Liver (tissue), 9 donors: ENCODE data around the gene PLB1. TPM values are rescaled to one million over a fixed set of nuclear protein-coding genes. Genes with fewer than 3 reads are reported as not detected.

Experiments
- DNase-seq: peaks from one replicate; pipeline ENCODE4 v3.0.0-alpha.2; 2017; ENCODE audit warnings: low spot score
- H3K27ac ChIP-seq, 2 donors: one replicate each; pipeline ENCODE4 v1.7.0; 2013; ENCODE audit warnings: inconsistent platforms in 2 of 2, low read length in 2 of 2, control low read depth in 1 of 2, low read depth in 1 of 2, mild to moderate bottlenecking in 1 of 2
- H3K27me3 ChIP-seq, 4 donors: one replicate each; pipeline versions ENCODE4 v1.6.1 to v1.7.0; 2013; ENCODE audit warnings: low read length in 3 of 4, inconsistent platforms in 1 of 4, mild to moderate bottlenecking in 1 of 4, moderate library complexity in 1 of 4; ENCODE audit not compliant: control insufficient read depth in 4 of 4, insufficient read depth in 4 of 4
- H3K36me3 ChIP-seq, 4 donors: one replicate each; pipeline versions ENCODE4 v1.6.1 to v1.7.0; 2013; ENCODE audit warnings: low read length in 3 of 4, mild to moderate bottlenecking in 3 of 4, low read depth in 1 of 4, moderate library complexity in 1 of 4; ENCODE audit not compliant: control insufficient read depth in 4 of 4, insufficient read depth in 3 of 4
- H3K4me1 ChIP-seq, 4 donors: one replicate each; pipeline versions ENCODE4 v1.6.1 to v1.7.0; 2013; ENCODE audit warnings: low read length in 3 of 4, mild to moderate bottlenecking in 3 of 4, moderate library complexity in 1 of 4; ENCODE audit not compliant: control insufficient read depth in 4 of 4, insufficient read depth in 4 of 4
- H3K4me3 ChIP-seq, 3 donors: one replicate each; pipeline versions ENCODE4 v1.6.1 to v1.7.0; 2013; ENCODE audit warnings: low read length in 3 of 3, control low read depth in 1 of 3, low read depth in 1 of 3, mild to moderate bottlenecking in 1 of 3
- H3K9ac ChIP-seq, 2 donors: one replicate each; pipeline ENCODE4 v1.7.0; 2013; ENCODE audit warnings: low read length in 2 of 2, mild to moderate bottlenecking in 2 of 2, moderate library complexity in 2 of 2, control low read depth in 1 of 2, low read depth in 1 of 2
- H3K9me3 ChIP-seq, 4 donors: one replicate each; pipeline versions ENCODE4 v1.6.1 to v1.7.0; 2013; ENCODE audit warnings: low read length in 3 of 4; ENCODE audit not compliant: control insufficient read depth in 4 of 4
- EGR1 ChIP-seq, 2 donors: IDR thresholded peaks; 2 replicates each; pipeline ENCODE4 v1.6.1; 2016 to 2018; ENCODE audit warnings: antibody characterized with exemption in 2 of 2, low read depth in 2 of 2
- FOXA1 ChIP-seq: IDR thresholded peaks from 2 replicates; pipeline ENCODE4 v1.6.1; 2016; ENCODE audit warnings: antibody characterized with exemption
- FOXA2 ChIP-seq: IDR thresholded peaks from 2 replicates; pipeline ENCODE4 v1.6.1; 2016; ENCODE audit warnings: antibody characterized with exemption
- GABPA ChIP-seq, 2 donors: IDR thresholded peaks in 1 of 2; conservative IDR thresholded peaks in 1 of 2; 2 replicates each; pipeline ENCODE4 v1.6.1; 2016; ENCODE audit warnings: antibody characterized with exemption in 2 of 2, mild to moderate bottlenecking in 1 of 2, moderate library complexity in 1 of 2
- HNF4A ChIP-seq, 2 donors: conservative IDR thresholded peaks; 2 replicates each; pipeline ENCODE4 v1.6.1; 2016; ENCODE audit warnings: antibody characterized with exemption in 2 of 2, mild to moderate bottlenecking in 2 of 2
- HNF4G ChIP-seq: IDR thresholded peaks from 2 replicates; pipeline ENCODE4 v1.6.1; 2016; ENCODE audit warnings: antibody characterized with exemption
- JUND ChIP-seq, 2 donors: IDR thresholded peaks; 2 replicates each; pipeline ENCODE4 v1.6.1; 2016; ENCODE audit warnings: antibody characterized with exemption in 2 of 2
- NR2F2 ChIP-seq: IDR thresholded peaks from 2 replicates; pipeline ENCODE4 v1.6.1; 2016; ENCODE audit warnings: antibody characterized with exemption
- RAD21 ChIP-seq, 2 donors: IDR thresholded peaks; 2 replicates each; pipeline ENCODE4 v1.6.1; 2016; ENCODE audit warnings: antibody characterized with exemption in 2 of 2, mild to moderate bottlenecking in 2 of 2
- RXRA ChIP-seq, 2 donors: IDR thresholded peaks; 2 replicates each; pipeline ENCODE4 v1.6.1; 2017 to 2018; ENCODE audit warnings: antibody characterized with exemption in 2 of 2, mild to moderate bottlenecking in 1 of 2
- SP1 ChIP-seq: IDR thresholded peaks from 2 replicates; pipeline ENCODE4 v1.6.1; 2018; ENCODE audit warnings: antibody characterized with exemption, mild to moderate bottlenecking
- TAF1 ChIP-seq: conservative IDR thresholded peaks from 2 replicates; pipeline ENCODE4 v1.6.1; 2016; ENCODE audit warnings: antibody characterized with exemption, mild to moderate bottlenecking
- YY1 ChIP-seq: IDR thresholded peaks from 2 replicates; pipeline ENCODE4 v1.6.1; 2016; ENCODE audit warnings: antibody characterized with exemption, mild to moderate bottlenecking
- WGBS: extraction: QIAGEN DNeasy Blood & Tissue Kit; methylation state at CpG from one replicate; pipeline ENCODE4 v1.1.7; 2013; 5-methylcytosine and 5-hydroxymethylcytosine counted together
- polyA plus RNA-seq, 2 donors: library from polyadenylated mRNA; stranded (reverse) in 1 of 2; unstranded in 1 of 2; fragments of 200-250 nt in 1 of 2; fragments of >200 nt in 1 of 2; fragmentation: Nextera tagmentation in 1 of 2; extraction: Ambion mirVana in 1 of 2; gene quantifications; one replicate each; pipeline versions ENCODE4 v1.2.1 to v1.2.3, GENCODE V29; 2013 to 2015
- total RNA-seq, 2 donors: library from RNA; depleted of rRNA; stranded (reverse); fragments of >200 nt; gene quantifications; one replicate each; pipeline ENCODE4 v1.2.3, GENCODE V29; 2014
- TF ChIP-seq, protein P1 (sequence below): IDR thresholded peaks from 2 replicates; pipeline ENCODE4 v1.6.1; 2016; ENCODE audit warnings: antibody characterized with exemption, mild to moderate bottlenecking
- TF ChIP-seq, protein P2 (sequence below): IDR thresholded peaks from 2 replicates; pipeline ENCODE4 v1.6.1; 2016; ENCODE audit warnings: antibody characterized with exemption
- TF ChIP-seq, protein P3 (sequence below): IDR thresholded peaks from 2 replicates; pipeline ENCODE4 v1.6.1; 2016; ENCODE audit warnings: antibody characterized with exemption
- TF ChIP-seq, protein P4 (sequence below): IDR thresholded peaks from 2 replicates; pipeline ENCODE4 v1.6.1; 2016; ENCODE audit warnings: antibody characterized with exemption
- TF ChIP-seq, protein P5 (sequence below): fragments of 150-350 bp; IDR thresholded peaks from 2 replicates; pipeline ENCODE4 v1.5.1; 2017; ENCODE audit warnings: improper control_type of control experiment, low read depth, low read length; ENCODE audit not compliant: missing input control
- donor health status: healthy.
- donor health status: healthy.
- donor health status: healthy.
- donor health status: healthy.
- donor health status: healthy.

Gene PLB1
- total and polyA plus RNA-seq, 4 donors: 0.58 to 4.5 (median 1.6) TPM

DNA sequence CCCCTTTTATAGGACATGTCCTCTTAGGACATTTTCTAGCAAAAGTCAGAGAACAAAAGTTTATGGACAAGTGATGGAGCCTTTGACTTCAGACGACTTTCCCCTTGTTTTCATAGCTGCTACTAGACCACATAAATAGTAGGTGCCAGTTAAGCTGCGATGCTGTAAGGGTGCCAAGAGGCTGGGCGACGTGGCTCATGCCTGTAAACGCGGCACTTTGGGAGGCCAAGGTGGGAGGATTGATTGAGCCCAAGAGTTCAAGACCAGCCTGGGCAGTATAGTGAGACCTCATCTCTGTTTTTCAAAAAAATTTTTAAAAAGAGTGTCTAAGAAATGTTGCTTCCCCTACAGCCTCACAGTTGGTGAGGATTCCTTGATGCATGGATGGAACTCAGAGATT lies 2.2 kb upstream of the PLB1 start:
- no peak for TF ChIP-seq NR2F2
- no peak for TF ChIP-seq EGR1 (IDR thresholded peaks at IDR 0.05; ENCODE audit: low read depth in 2 of 2)
- TF ChIP-seq HNF4G: no peak
- no peak for TF ChIP-seq TAF1
- no peak for TF ChIP-seq RXRA (IDR thresholded peaks at IDR 0.05)
- no peak for TF ChIP-seq FOXA2
- TF ChIP-seq JUND (IDR thresholded peaks at IDR 0.05): no peak
- no peak for TF ChIP-seq GABPA (IDR thresholded peaks at IDR 0.05 in 1 of 2, conservative IDR thresholded peaks at IDR 0.05 in 1 of 2)
- no peak for TF ChIP-seq HNF4A (conservative IDR thresholded peaks at IDR 0.05)
- TF ChIP-seq, protein P1, sequence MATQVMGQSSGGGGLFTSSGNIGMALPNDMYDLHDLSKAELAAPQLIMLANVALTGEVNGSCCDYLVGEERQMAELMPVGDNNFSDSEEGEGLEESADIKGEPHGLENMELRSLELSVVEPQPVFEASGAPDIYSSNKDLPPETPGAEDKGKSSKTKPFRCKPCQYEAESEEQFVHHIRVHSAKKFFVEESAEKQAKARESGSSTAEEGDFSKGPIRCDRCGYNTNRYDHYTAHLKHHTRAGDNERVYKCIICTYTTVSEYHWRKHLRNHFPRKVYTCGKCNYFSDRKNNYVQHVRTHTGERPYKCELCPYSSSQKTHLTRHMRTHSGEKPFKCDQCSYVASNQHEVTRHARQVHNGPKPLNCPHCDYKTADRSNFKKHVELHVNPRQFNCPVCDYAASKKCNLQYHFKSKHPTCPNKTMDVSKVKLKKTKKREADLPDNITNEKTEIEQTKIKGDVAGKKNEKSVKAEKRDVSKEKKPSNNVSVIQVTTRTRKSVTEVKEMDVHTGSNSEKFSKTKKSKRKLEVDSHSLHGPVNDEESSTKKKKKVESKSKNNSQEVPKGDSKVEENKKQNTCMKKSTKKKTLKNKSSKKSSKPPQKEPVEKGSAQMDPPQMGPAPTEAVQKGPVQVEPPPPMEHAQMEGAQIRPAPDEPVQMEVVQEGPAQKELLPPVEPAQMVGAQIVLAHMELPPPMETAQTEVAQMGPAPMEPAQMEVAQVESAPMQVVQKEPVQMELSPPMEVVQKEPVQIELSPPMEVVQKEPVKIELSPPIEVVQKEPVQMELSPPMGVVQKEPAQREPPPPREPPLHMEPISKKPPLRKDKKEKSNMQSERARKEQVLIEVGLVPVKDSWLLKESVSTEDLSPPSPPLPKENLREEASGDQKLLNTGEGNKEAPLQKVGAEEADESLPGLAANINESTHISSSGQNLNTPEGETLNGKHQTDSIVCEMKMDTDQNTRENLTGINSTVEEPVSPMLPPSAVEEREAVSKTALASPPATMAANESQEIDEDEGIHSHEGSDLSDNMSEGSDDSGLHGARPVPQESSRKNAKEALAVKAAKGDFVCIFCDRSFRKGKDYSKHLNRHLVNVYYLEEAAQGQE: no peak
- TF ChIP-seq, protein P2, sequence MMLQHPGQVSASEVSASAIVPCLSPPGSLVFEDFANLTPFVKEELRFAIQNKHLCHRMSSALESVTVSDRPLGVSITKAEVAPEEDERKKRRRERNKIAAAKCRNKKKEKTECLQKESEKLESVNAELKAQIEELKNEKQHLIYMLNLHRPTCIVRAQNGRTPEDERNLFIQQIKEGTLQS: no peak
- TF ChIP-seq, protein P3, sequence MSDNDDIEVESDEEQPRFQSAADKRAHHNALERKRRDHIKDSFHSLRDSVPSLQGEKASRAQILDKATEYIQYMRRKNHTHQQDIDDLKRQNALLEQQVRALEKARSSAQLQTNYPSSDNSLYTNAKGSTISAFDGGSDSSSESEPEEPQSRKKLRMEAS: no peak
- TF ChIP-seq FOXA1: no peak
- TF ChIP-seq, protein P4, sequence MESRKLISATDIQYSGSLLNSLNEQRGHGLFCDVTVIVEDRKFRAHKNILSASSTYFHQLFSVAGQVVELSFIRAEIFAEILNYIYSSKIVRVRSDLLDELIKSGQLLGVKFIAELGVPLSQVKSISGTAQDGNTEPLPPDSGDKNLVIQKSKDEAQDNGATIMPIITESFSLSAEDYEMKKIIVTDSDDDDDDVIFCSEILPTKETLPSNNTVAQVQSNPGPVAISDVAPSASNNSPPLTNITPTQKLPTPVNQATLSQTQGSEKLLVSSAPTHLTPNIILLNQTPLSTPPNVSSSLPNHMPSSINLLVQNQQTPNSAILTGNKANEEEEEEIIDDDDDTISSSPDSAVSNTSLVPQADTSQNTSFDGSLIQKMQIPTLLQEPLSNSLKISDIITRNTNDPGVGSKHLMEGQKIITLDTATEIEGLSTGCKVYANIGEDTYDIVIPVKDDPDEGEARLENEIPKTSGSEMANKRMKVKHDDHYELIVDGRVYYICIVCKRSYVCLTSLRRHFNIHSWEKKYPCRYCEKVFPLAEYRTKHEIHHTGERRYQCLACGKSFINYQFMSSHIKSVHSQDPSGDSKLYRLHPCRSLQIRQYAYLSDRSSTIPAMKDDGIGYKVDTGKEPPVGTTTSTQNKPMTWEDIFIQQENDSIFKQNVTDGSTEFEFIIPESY: no peak
- TF ChIP-seq SP1: no peak
- no peak for TF ChIP-seq RAD21 (IDR thresholded peaks at IDR 0.05)
- TF ChIP-seq, protein P5, sequence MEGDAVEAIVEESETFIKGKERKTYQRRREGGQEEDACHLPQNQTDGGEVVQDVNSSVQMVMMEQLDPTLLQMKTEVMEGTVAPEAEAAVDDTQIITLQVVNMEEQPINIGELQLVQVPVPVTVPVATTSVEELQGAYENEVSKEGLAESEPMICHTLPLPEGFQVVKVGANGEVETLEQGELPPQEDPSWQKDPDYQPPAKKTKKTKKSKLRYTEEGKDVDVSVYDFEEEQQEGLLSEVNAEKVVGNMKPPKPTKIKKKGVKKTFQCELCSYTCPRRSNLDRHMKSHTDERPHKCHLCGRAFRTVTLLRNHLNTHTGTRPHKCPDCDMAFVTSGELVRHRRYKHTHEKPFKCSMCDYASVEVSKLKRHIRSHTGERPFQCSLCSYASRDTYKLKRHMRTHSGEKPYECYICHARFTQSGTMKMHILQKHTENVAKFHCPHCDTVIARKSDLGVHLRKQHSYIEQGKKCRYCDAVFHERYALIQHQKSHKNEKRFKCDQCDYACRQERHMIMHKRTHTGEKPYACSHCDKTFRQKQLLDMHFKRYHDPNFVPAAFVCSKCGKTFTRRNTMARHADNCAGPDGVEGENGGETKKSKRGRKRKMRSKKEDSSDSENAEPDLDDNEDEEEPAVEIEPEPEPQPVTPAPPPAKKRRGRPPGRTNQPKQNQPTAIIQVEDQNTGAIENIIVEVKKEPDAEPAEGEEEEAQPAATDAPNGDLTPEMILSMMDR: no peak
- no peak for TF ChIP-seq YY1
- H3K9me3 ChIP-seq: no peaks in the 10 kb centered on the region
- no peaks in the 10 kb centered on the region for H3K4me1 ChIP-seq
- H3K27me3 ChIP-seq: peaks cover 0 to 3% (median 0%) of the 10 kb centered on the region in 4 donors
- 95% methylated on average over 6 of the region's 6 CpGs for WGBS
- H3K27ac ChIP-seq: no peak overlapping the region
- no peak overlapping the region for H3K9ac ChIP-seq
- no peak for DNase-seq
- H3K4me3 ChIP-seq: no peak overlapping the region
- H3K36me3 ChIP-seq: no peaks in the 10 kb centered on the region
